A375 (cell line): ENCODE measurements around the gene ITGAV. TPM values are rescaled to one million over a fixed set of nuclear protein-coding genes. Genes with fewer than 3 reads are reported as not detected.

Experiments
- total RNA-seq: library from RNA; depleted of rRNA; stranded (reverse); fragments of >200 nt; shearing (Covaris generic); gene quantifications from 2 replicates; pipeline ENCODE4 v1.2.3, GENCODE V29; 2014; rRNA removed

ITGAV gene
- 21.6 and 28.5 TPM in 2 replicates for total RNA-seq

DNA sequence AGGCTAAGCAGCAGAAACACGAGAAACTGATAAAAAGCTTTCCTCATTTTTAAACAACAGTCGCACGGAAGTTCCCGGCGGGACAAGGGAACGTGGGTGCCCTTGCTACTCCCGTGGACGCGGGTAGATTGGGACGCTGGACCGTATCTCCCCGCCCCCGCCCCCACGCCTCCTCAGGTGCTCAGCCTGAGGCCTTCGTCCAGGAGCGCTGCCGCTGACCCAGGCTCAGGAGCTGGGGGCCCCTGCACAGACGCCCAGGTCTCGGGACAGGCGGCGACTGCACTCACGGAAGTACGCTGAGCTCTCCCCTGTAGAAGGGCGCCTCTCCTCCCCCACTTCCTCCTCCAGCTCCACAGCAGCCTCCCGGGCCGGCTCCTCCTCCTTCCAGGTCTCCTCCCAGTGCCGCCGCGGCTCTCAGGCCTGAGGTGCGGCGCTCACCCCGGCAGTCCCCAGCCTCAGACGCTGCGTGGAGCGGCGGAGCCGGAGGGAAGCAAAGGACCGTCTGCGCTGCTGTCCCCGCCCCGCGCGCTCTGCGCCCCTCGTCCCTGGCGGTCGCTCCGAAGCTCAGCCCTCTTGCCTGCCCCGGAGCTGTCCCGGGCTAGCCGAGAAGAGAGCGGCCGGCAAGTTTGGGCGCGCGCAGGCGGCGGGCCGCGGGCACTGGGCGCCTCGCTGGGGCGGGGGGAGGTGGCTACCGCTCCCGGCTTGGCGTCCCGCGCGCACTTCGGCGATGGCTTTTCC, at the start of gene ITGAV:
Gene ITGAV, plus strand, starts transcription at position 445 of the 738 bp plus-strand sequence. Its CDS starts 283 bp downstream, at position 728.

Other genes starting within 250 kb of the ITGAV start
- 83.6 and 97.5 TPM in 2 replicates for gene ZC3H15, start 103.8 kb upstream of the ITGAV start, total RNA-seq
- gene FAM171B, start 104.0 kb downstream of the ITGAV start, total RNA-seq, result 4.4 and 4.6 TPM in 2 replicates